Left lung (tissue), 10 donors: Measurements from ENCODE around the gene NLRC5. TPM values are rescaled to one million over a fixed set of nuclear protein-coding genes. Genes with fewer than 3 reads are reported as not detected.
A peak's percentile ranks its signal among the peaks of the same experiment; 100 is the strongest.

Experiments used
- ATAC-seq: fragments of 200-7000 bp; cut with Tn5 transposase; one replicate; pipeline ENCODE4 v1.9.1; 2020; ENCODE audit warnings: moderate library complexity
- DNase-seq, 4 donors: peaks; one replicate each; pipeline ENCODE4 v3.0.0-alpha.2; 2013 to 2020
- H3K27ac ChIP-seq, 2 donors: fragments of 200-600 bp; sonication (generic) in 1 of 2; one replicate each; pipeline versions ENCODE4 v1.5.0 to v1.8.0; 2020 to 2021
- H3K27me3 ChIP-seq, 2 donors: fragments of 200-600 bp; sonication (generic) in 1 of 2; one replicate each; pipeline versions ENCODE4 v1.5.0 to v1.8.0; 2020 to 2021
- H3K36me3 ChIP-seq, 2 donors: fragments of 200-600 bp; sonication (generic) in 1 of 2; one replicate each; pipeline versions ENCODE4 v1.5.0 to v1.8.0; 2020 to 2021
- H3K4me1 ChIP-seq, 2 donors: fragments of 200-600 bp; one replicate each; pipeline ENCODE4 v1.8.0; 2021
- H3K4me3 ChIP-seq, 2 donors: fragments of 200-600 bp; sonication (generic) in 1 of 2; one replicate each; pipeline versions ENCODE4 v1.5.0 to v1.8.0; 2020 to 2021; ENCODE audit warnings: mild to moderate bottlenecking in 1 of 2
- H3K9me3 ChIP-seq, 2 donors: fragments of 200-600 bp; sonication (generic) in 1 of 2; one replicate each; pipeline versions ENCODE4 v1.5.0 to v1.8.0; 2020 to 2021
- CTCF ChIP-seq, 2 donors: fragments of 200-600 bp; sonication (generic) in 1 of 2; IDR thresholded peaks; one replicate each; pipeline versions ENCODE4 v1.5.0 to v1.8.0; 2021; ENCODE audit warnings: antibody characterized with exemption in 2 of 2
- intact Hi-C, 2 donors: fragments of 100-400 bp; cut with DNase I; formaldehyde crosslinking; loops; one replicate each; pipeline versions ENCODE4 v1.11.2 to v1.14.2; 2022
- polyA plus RNA-seq, 6 donors: library from polyadenylated mRNA; unstranded; fragments of 120-200 nt; gene quantifications; one replicate each; pipeline ENCODE4 v1.2.1, GENCODE V29; 2013; ENCODE audit not compliant: insufficient read length in 6 of 6
- total RNA-seq, 2 donors: library from RNA; stranded (reverse); fragmentation: NEBNext Ultra II Directional; extraction: Animal tissue kit (Norgen Biotek cat#: 25700); gene quantifications; one replicate each; pipeline ENCODE4 v1.2.1, GENCODE V29; 2021
- donor health status: DM: no; HTN: yes; CAD: no.
- donor health status: DM: no; HTN: no; CAD: no.

NLRC5 gene
- total and polyA plus RNA-seq, 8 donors = 9.8 to 93.3 (median 12.9) TPM

- no peak for ATAC-seq
Observed at GRCh38 chr16:56977823-56978430, 11.4 kb upstream of the NLRC5 start.

GRCh38 chr16:56980201-56980535, 9.2 kb upstream of the NLRC5 start:
- intact Hi-C loops = no loop called here
- Histone ChIP-seq H3K27me3 (no peaks in the 10 kb centered on the region), H3K27ac (peak overlapping the region in 1 of 2 donors; percentile 41), H3K4me1 (peaks cover 4 to 49% of the 10 kb centered on the region in 2 donors), H3K36me3 (peaks cover 0 to 9% of the 10 kb centered on the region in 2 donors), H3K4me3 (no peak overlapping the region), H3K9me3 (no peaks in the 10 kb centered on the region)
- no peak for ATAC-seq
- DNase-seq = no peak
- no peak for TF ChIP-seq CTCF (IDR thresholded peaks at IDR 0.05)

More at GRCh38 chr16:56977823-56978430, 11.4 kb upstream of the NLRC5 start:
- peak in 1 of 4 donors; percentile 82 for DNase-seq
- H3K27me3 ChIP-seq = no peaks in the 10 kb centered on the region
- intact Hi-C loops = no loop called here
- H3K36me3 ChIP-seq = peaks cover 0 to 9% of the 10 kb centered on the region in 2 donors
- TF ChIP-seq CTCF (IDR thresholded peaks at IDR 0.05) = no peak
- H3K4me1 ChIP-seq = peaks cover 0 to 45% of the 10 kb centered on the region in 2 donors
- no peak overlapping the region for H3K27ac ChIP-seq
- no peaks in the 10 kb centered on the region for H3K9me3 ChIP-seq
- no peak overlapping the region for H3K4me3 ChIP-seq

GRCh38 chr16:56980792-56981724, 8.3 kb upstream of the NLRC5 start:
- ATAC-seq (no peak), DNase-seq (no peak)
- Histone ChIP-seq H3K36me3 (peaks cover 0 to 9% of the 10 kb centered on the region in 2 donors), H3K4me1 (peaks cover 9 to 55% of the 10 kb centered on the region in 2 donors), H3K9me3 (no peaks in the 10 kb centered on the region), H3K27me3 (no peaks in the 10 kb centered on the region), H3K4me3 (no peak overlapping the region), H3K27ac (no peak overlapping the region)
- TF ChIP-seq CTCF (IDR thresholded peaks at IDR 0.05) = no peak
- intact Hi-C loops = no loop called here

- H3K36me3 ChIP-seq = peaks cover 0 to 9% of the 10 kb centered on the region in 2 donors
- TF ChIP-seq CTCF (IDR thresholded peaks at IDR 0.05) = no peak
- H3K9me3 ChIP-seq = no peaks in the 10 kb centered on the region
- no peaks in the 10 kb centered on the region for H3K27me3 ChIP-seq
- no peak overlapping the region for H3K4me3 ChIP-seq
- DNase-seq (no peak), ATAC-seq (no peak)
- H3K4me1 ChIP-seq = peaks cover 9 to 63% of the 10 kb centered on the region in 2 donors
- intact Hi-C loops = no loop called here
- H3K27ac ChIP-seq = no peak overlapping the region
Observed at GRCh38 chr16:56981729-56982271, 7.6 kb upstream of the NLRC5 start.

GRCh38 chr16:56982695-56983094, 6.7 kb upstream of the NLRC5 start:
- no peak for DNase-seq
- peaks cover 9 to 67% of the 10 kb centered on the region in 2 donors for H3K4me1 ChIP-seq
- no peak for ATAC-seq
- intact Hi-C loops = no loop called here
- H3K4me3 ChIP-seq = no peak overlapping the region
- no peaks in the 10 kb centered on the region for H3K9me3 ChIP-seq
- peaks cover 0 to 9% of the 10 kb centered on the region in 2 donors for H3K36me3 ChIP-seq
- no peak for TF ChIP-seq CTCF (IDR thresholded peaks at IDR 0.05)
- H3K27ac ChIP-seq = no peak overlapping the region
- H3K27me3 ChIP-seq = no peaks in the 10 kb centered on the region
